Activated CD4-positive, alpha-beta T cell treated with anti-CD3 and anti-CD28 coated beads for 36 hours (primary cell): ENCODE data around the gene MAP7. TPM values are rescaled to one million over a fixed set of nuclear protein-coding genes. Genes with fewer than 3 reads are reported as not detected.
A peak's percentile ranks its signal among the peaks of the same experiment; 100 is the strongest.
"Not testable (repeated sequence)": the region's sequence is repeated elsewhere in the genome, so short reads cannot be mapped to it uniquely, and the experiment has no call there.

Source experiments
- ATAC-seq: fragments of 200-7000 bp; cut with Tn5 transposase; one replicate; pipeline ENCODE4 v1.10.0; 2021; ENCODE audit warnings: mild to moderate bottlenecking, moderate library complexity
- CTCF ChIA-PET: fragments of 350-600 bp; sonication (Branson Sonifier 250); formaldehyde crosslinking; loops from one replicate; lab custom pipeline; 2021; ENCODE audit warnings: antibody characterized with exemption; lab: Charles Lee
- POLR2A ChIA-PET: fragments of 350-600 bp; sonication (Branson Sonifier 250); formaldehyde crosslinking; loops from one replicate; lab custom pipeline; 2021; ENCODE audit warnings: antibody characterized with exemption, inconsistent platforms; lab: Charles Lee
- DNase-seq: peaks from one replicate; pipeline ENCODE4 v3.0.0-alpha.2; 2020
- H3K27ac Mint-ChIP-seq: one replicate; pipeline ENCODE4 v1.8.0; 2021; ENCODE audit warnings: mixed read lengths
- H3K27me3 Mint-ChIP-seq: one replicate; pipeline ENCODE4 v1.8.0; 2021; ENCODE audit warnings: mixed read lengths
- H3K36me3 Mint-ChIP-seq: one replicate; pipeline ENCODE4 v1.8.0; 2021; ENCODE audit warnings: low read depth, mixed read lengths
- H3K4me1 Mint-ChIP-seq: one replicate; pipeline ENCODE4 v1.8.0; 2021; ENCODE audit warnings: mixed read lengths
- H3K4me3 Mint-ChIP-seq: one replicate; pipeline ENCODE4 v1.8.0; 2021; ENCODE audit warnings: mild to moderate bottlenecking, moderate library complexity, mixed read lengths
- H3K9me3 Mint-ChIP-seq: one replicate; pipeline ENCODE4 v1.8.0; 2021; ENCODE audit warnings: low read depth, mixed read lengths
- intact Hi-C, 2 experiments: fragments of 100-400 bp; cut with DNase I in 1 of 2; cut with micrococcal nuclease in 1 of 2; formaldehyde crosslinking; loops; one replicate each; pipeline versions ENCODE4 v1.14.2 to v1.15.1; 2022 to 2024; cut with DNase I, micrococcal nuclease
- total RNA-seq, 2 experiments: library from RNA; stranded (reverse); gene quantifications; one replicate each; pipeline ENCODE4 v1.2.3, GENCODE V29; 2021

Gene MAP7
- 1 to 10 TPM; 2.1 to 3.1 TPM for total RNA-seq

DNA sequence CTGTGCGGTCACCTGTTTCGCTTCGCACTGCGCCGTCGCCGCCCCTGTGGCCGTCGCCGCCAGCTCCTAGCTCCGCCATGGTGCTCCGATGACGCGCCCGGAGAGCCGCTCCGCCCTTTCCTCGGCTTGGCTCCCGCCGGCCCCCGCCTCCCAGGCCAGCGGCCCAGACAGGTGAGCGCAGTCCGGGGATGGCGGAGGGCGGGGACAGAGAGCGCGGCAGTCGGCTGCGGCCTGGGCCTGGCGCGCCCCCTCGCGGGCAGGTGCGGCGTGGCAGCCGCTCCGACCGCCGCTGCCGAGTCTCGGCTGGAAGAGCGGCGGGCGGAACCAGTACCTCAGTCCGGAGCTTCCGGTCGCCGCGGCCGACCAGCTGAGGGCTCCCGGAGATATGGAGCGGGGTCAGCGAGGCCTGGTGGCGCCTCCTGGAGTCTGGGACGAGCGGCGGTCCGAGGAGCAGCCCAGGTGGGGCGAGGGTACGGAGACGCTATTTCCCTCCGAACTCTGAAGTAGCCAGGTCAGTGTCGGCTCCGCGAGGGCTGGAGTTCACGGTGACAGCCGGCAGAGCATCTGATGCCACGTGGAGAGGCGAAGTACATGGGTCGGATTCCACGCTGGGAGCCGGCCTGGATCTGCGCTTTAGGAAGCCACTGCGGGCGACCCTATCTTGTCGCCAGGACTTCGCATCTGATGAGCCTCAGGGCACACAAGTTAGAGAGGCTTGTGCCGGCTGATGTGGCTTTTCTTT is at the start of gene MAP7:
MAP7 (minus strand) TSS at position 93 of the 742 bp plus-strand sequence; CDS start at position 79, 14 bp downstream.
- DNase-seq (peak; percentile 84), ATAC-seq (peak; percentile 96)
- peaks cover 4% of the 10 kb centered on the region for H3K4me1 Mint-ChIP-seq
- ChIA-PET CTCF (interaction anchor here (0.6 to 1.8 kb wide), 13 partner anchors 8 to 957 kb away, joined by 3 to 6 read pairs (median 4); no protein-coding TSS in a partner anchor), POLR2A (interaction anchor here (0.6 kb wide), 1 partner anchor 942 kb away, joined by 7 read pairs; no protein-coding TSS in a partner anchor)
- peak within 1 kb of the TSS; percentile 54 for H3K4me3 Mint-ChIP-seq
- intact Hi-C loops, result loop anchor here in 1 of 2 experiments (1.0 to 2.0 kb wide), 4 partner anchors 172 to 300 kb away; partner anchors contain the start of gene MTFR2
- no peak within 1 kb of the TSS for H3K27ac Mint-ChIP-seq
- H3K27me3 Mint-ChIP-seq, result peaks cover 35% of the 10 kb centered on the region
- H3K9me3 Mint-ChIP-seq, result no peaks in the 10 kb centered on the region
- no peaks in the 10 kb centered on the region for H3K36me3 Mint-ChIP-seq

DNA sequence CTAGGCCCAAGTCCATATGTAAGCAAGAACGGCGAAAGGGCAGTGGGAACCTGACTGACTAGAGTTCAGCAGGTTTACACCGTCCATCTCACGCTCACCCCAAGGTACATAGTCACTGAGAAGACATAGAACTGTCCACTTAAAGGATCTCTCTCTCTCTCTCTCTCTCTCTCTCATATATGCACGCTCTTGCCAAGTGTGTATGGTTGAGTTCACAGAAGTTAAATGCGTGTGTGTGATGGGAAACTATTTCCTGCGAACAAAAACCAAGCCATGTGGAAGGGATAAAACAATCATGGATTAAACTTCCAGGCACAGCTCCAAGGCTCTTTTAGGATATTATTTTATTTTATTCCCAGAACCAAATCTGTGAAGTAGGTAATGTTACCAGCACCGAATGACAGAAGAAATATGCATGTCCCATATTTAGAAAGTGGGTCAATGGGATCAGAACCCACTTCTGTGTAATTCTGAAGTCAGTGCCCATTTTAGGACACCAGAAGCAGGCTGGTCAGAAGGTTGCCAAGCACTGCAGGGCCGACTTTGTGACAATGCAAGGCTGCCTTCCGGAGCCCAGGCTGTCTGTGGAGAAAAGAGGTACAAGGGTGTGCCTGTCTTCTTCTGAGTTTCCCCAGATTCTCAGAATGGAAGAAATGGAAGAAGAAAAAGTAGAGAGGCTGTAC is 49.2 kb upstream of the MAP7 start:
- H3K4me1 Mint-ChIP-seq, result peaks cover 7% of the 10 kb centered on the region
- H3K4me3 Mint-ChIP-seq, result no peak overlapping the region
- POLR2A ChIA-PET, result interaction anchor here (0.6 kb wide), 1 partner anchor 594 kb away, joined by 3 read pairs; no protein-coding TSS in a partner anchor
- ATAC-seq (no peak), DNase-seq (no peak)
- H3K27me3 Mint-ChIP-seq, result no peaks in the 10 kb centered on the region
- H3K27ac Mint-ChIP-seq, result no peak overlapping the region
- H3K36me3 Mint-ChIP-seq, result peaks cover 6% of the 10 kb centered on the region
- CTCF ChIA-PET, result interaction anchor here (0.7 kb wide), 1 partner anchor 11 kb away, joined by 3 read pairs; no protein-coding TSS in a partner anchor
- no peaks in the 10 kb centered on the region for H3K9me3 Mint-ChIP-seq
- intact Hi-C loops, result no loop called here

DNA sequence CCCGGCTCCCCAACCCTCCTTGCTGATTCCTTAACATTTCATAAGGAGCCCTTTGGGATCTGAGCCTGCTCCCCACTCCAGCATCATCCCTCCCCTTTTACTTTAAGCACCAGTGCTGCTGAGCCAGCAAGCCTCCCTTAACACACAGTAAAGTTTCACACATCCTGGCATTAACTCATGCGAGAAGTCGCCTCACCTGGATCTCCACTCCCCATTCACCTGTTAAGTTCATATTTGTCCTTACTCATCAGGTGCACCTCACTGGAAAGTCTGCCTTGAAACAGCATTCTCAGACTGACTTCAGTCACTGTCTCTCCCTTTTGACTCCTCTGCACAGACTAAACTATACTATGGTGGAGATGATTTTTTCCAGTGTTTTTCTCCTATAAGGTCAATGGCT is 47.8 kb upstream of the MAP7 start:
- peaks cover 21% of the 10 kb centered on the region for H3K4me1 Mint-ChIP-seq
- no peak for ATAC-seq
- no peaks in the 10 kb centered on the region for H3K27me3 Mint-ChIP-seq
- no peak for DNase-seq
- POLR2A ChIA-PET, result no interaction called here
- peaks cover 6% of the 10 kb centered on the region for H3K36me3 Mint-ChIP-seq
- H3K27ac Mint-ChIP-seq, result peak overlapping the region; percentile 9
- CTCF ChIA-PET, result interaction anchor here (0.5 kb wide), 1 partner anchor 119 kb away, joined by 3 read pairs; no protein-coding TSS in a partner anchor
- intact Hi-C loops, result no loop called here
- no peaks in the 10 kb centered on the region for H3K9me3 Mint-ChIP-seq
- H3K4me3 Mint-ChIP-seq, result no peak overlapping the region

GRCh38 chr6:136594671-136595070 is 44.4 kb upstream of the MAP7 start:
- Mint-ChIP-seq H3K4me1 (peaks cover 23% of the 10 kb centered on the region), H3K4me3 (peak overlapping the region; percentile 51), H3K27me3 (no peaks in the 10 kb centered on the region), H3K27ac (peak overlapping the region; percentile 91), H3K36me3 (peaks cover 29% of the 10 kb centered on the region), H3K9me3 (peaks cover 5% of the 10 kb centered on the region)
- intact Hi-C loops, result loop anchor here in 1 of 2 experiments (5.0 kb wide), 1 partner anchor 1097 kb away; the partner anchor contains the start of gene AHI1
- POLR2A ChIA-PET, result interaction anchor here (0.6 to 1.6 kb wide), 2 partner anchors 198 to 305 kb away, joined by 3 to 4 read pairs; partner anchors contain the start of genes BCLAF1 and MAP3K5
- DNase-seq (no peak), ATAC-seq (no peak)
- CTCF ChIA-PET, result interaction anchor here (0.8 to 1.9 kb wide), 5 partner anchors 9 to 198 kb away, joined by 3 to 12 read pairs (median 4); partner anchors contain the start of gene MAP3K5

- peak overlapping the region; percentile 91 for H3K27ac Mint-ChIP-seq
- intact Hi-C loops, result loop anchor here in 1 of 2 experiments (1.0 to 5.0 kb wide), 2 partner anchors 198 to 1097 kb away; partner anchors contain the start of genes AHI1 and MAP3K5
- peaks cover 23% of the 10 kb centered on the region for H3K4me1 Mint-ChIP-seq
- ChIA-PET CTCF (interaction anchor here (0.7 to 1.9 kb wide), 10 partner anchors 8 to 301 kb away, joined by 3 to 12 read pairs (median 3); partner anchors contain the start of gene MAP3K5), POLR2A (interaction anchor here (0.6 to 1.6 kb wide), 3 partner anchors 198 to 1095 kb away, joined by 3 to 4 read pairs (median 3); partner anchors contain the start of genes BCLAF1 and MAP3K5)
- DNase-seq (peak; percentile 70), ATAC-seq (peak; percentile 92)
- no peaks in the 10 kb centered on the region for H3K27me3 Mint-ChIP-seq
- H3K9me3 Mint-ChIP-seq, result peaks cover 5% of the 10 kb centered on the region
- peak overlapping the region; percentile 51 for H3K4me3 Mint-ChIP-seq
- peaks cover 30% of the 10 kb centered on the region for H3K36me3 Mint-ChIP-seq
These were observed 43.7 kb upstream of the MAP7 start for GRCh38 chr6:136593748-136594490.

DNA sequence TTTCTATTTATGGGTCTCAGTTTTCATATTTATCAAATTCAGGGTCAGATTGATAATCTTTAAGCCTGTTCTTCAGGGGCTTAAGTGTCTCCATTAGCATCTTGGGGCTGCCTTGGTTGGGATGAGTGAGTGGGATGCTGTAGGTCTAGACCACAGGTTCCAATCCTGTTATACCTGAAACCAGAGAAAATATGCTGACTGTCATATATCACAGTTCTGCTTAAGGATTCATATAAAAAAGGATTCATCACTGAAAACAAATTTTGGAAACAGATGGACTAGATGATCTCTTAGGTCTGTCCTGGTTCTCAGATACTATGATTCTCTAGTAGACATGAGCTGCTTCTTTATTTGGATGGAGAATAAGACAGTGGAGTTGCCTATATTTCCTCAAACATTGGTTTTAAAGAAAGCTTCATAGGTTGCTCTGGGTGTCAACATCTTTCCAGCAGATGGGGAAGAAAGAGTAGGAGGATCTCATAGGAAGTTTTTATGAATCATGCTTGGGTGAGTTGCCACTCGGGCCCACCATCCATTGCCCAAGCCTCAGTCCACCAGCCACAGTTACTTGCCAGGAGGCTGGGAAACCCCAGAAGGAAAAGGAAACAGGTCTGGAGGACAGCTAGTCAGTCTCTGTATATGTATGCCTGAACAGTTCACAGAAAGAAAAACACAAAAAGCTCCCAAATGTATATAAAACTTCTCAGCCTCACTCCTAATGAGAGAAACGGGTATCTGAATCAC is 42.9 kb upstream of the MAP7 start:
- ATAC-seq, result peak; percentile 7
- intact Hi-C loops, result loop anchor here in 1 of 2 experiments (1.0 to 5.0 kb wide), 2 partner anchors 199 to 1096 kb away; partner anchors contain the start of genes AHI1 and MAP3K5
- no peaks in the 10 kb centered on the region for H3K27me3 Mint-ChIP-seq
- CTCF ChIA-PET, result interaction anchor here (0.8 to 1.9 kb wide), 4 partner anchors 9 to 199 kb away, joined by 3 to 12 read pairs (median 4); partner anchors contain the start of gene MAP3K5
- peaks cover 5% of the 10 kb centered on the region for H3K9me3 Mint-ChIP-seq
- H3K4me1 Mint-ChIP-seq, result peaks cover 23% of the 10 kb centered on the region
- peak overlapping the region; percentile 91 for H3K27ac Mint-ChIP-seq
- peaks cover 30% of the 10 kb centered on the region for H3K36me3 Mint-ChIP-seq
- POLR2A ChIA-PET, result interaction anchor here (1.6 kb wide), 1 partner anchor 199 kb away, joined by 4 read pairs; the partner anchor contains the start of gene MAP3K5
- H3K4me3 Mint-ChIP-seq, result no peak overlapping the region
- no peak for DNase-seq

DNA sequence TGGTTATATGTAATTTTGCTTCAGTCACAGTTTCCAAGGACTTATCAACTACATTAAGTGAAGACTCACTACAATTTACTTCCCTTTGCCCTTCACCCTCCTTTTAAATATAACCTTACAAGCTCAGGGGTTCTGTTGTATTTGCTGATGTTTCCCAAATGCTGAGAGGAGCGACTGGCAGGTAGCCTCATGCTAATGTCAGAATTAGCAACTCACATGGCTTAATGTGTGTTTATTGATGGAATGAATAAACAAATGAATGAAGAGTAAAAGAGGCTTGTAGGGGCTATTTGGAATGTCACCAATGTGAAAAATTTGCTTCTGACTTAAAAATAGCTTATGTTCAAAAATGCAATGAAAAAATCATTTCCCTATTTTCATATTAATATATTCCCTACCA is 41.4 kb upstream of the MAP7 start:
- Mint-ChIP-seq H3K27ac (no peak overlapping the region), H3K4me3 (no peak overlapping the region), H3K9me3 (peaks cover 5% of the 10 kb centered on the region), H3K36me3 (peaks cover 30% of the 10 kb centered on the region), H3K27me3 (no peaks in the 10 kb centered on the region), H3K4me1 (peaks cover 23% of the 10 kb centered on the region)
- DNase-seq (no peak), ATAC-seq (no peak)
- POLR2A ChIA-PET, result no interaction called here
- CTCF ChIA-PET, result no interaction called here
- intact Hi-C loops, result loop anchor here in 1 of 2 experiments (5.0 kb wide), 1 partner anchor 1094 kb away; the partner anchor contains the start of gene AHI1

GRCh38 chr6:136590846-136591245 is 40.6 kb upstream of the MAP7 start:
- H3K9me3 Mint-ChIP-seq, POLR2A ChIA-PET, ATAC-seq, H3K4me3 Mint-ChIP-seq, H3K27me3 Mint-ChIP-seq, CTCF ChIA-PET, DNase-seq: not testable (repeated sequence)
- intact Hi-C loops, result loop anchor here in 1 of 2 experiments (5.0 kb wide), 1 partner anchor 1094 kb away; the partner anchor contains the start of gene AHI1
- Mint-ChIP-seq H3K36me3 (peaks cover 27% of the 10 kb centered on the region), H3K4me1 (peaks cover 22% of the 10 kb centered on the region), H3K27ac (peak overlapping the region; percentile 23)

DNA sequence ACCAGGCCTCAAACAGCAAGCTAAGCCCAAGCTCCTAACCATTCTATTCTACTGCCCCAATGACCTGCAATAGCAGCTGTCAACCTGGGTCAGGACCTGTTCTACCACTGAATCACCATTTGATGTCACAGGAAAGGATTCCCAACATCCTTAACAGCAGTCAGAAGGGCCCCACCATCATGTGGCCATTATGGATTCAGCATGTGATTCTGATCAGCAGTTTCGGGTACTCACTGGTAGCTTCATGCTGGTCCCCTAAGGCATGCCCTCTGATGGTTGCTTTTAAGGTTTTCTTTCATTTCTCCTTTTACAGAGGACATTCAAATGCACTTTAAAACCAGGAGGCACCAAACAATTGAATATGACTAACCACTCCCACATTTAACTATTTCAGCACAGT is 37.3 kb upstream of the MAP7 start:
- Mint-ChIP-seq H3K9me3 (peaks cover 5% of the 10 kb centered on the region), H3K27ac (no peak overlapping the region), H3K27me3 (no peaks in the 10 kb centered on the region), H3K4me3 (no peak overlapping the region), H3K36me3 (peaks cover 28% of the 10 kb centered on the region), H3K4me1 (no peaks in the 10 kb centered on the region)
- ATAC-seq (no peak), DNase-seq (no peak)
- POLR2A ChIA-PET, result no interaction called here
- intact Hi-C loops, result loop anchor here in 1 of 2 experiments (5.0 kb wide), 1 partner anchor 1510 kb away; no protein-coding TSS in a partner anchor
- CTCF ChIA-PET, result interaction anchor here (1.8 kb wide), 1 partner anchor 205 kb away, joined by 5 read pairs; the partner anchor contains the start of gene MAP3K5
